SJCRH30 (cell line): ENCODE measurements around the gene COMMD2. TPM values are rescaled to one million over a fixed set of nuclear protein-coding genes. Genes with fewer than 3 reads are reported as not detected.

Experiments used
- DNase-seq, 2 experiments: peaks; one replicate each; pipeline ENCODE4 v3.0.0-alpha.2; 2015 to 2020
- H3K27ac ChIP-seq: fragments of 250-450 bp; sonication (Bioruptor Pico); 2 replicates; pipeline ENCODE4 v1.5.1; 2020; ENCODE audit warnings: mild to moderate bottlenecking, moderate library complexity
- H3K27me3 ChIP-seq: fragments of 250-450 bp; sonication (Bioruptor Pico); 2 replicates; pipeline ENCODE4 v1.5.1; 2020; ENCODE audit warnings: mild to moderate bottlenecking, moderate library complexity
- H3K36me3 ChIP-seq: fragments of 250-450 bp; sonication (Bioruptor Pico); 2 replicates; pipeline ENCODE4 v1.5.1; 2020; ENCODE audit warnings: mild to moderate bottlenecking, moderate library complexity
- H3K4me1 ChIP-seq: fragments of 250-450 bp; sonication (Bioruptor Pico); 2 replicates; pipeline ENCODE4 v1.5.1; 2020; ENCODE audit warnings: mild to moderate bottlenecking, moderate library complexity
- H3K4me3 ChIP-seq: fragments of 250-450 bp; sonication (Bioruptor Pico); 2 replicates; pipeline ENCODE4 v1.5.1; 2020; ENCODE audit warnings: mild to moderate bottlenecking, moderate library complexity
- H3K9me3 ChIP-seq: fragments of 250-450 bp; sonication (Bioruptor Pico); replicated peaks from 2 replicates; pipeline ENCODE4 v1.5.1; 2020; ENCODE audit warnings: mild to moderate bottlenecking, moderate library complexity
- total RNA-seq: library from RNA; depleted of rRNA; stranded (reverse); fragments of >200 nt; shearing (Covaris generic); gene quantifications from 2 replicates; pipeline ENCODE4 v1.2.3, GENCODE V29; 2014; rRNA removed

COMMD2 gene
- total RNA-seq, 1 experiment from 2014 or later: 58.1 TPM

DNA sequence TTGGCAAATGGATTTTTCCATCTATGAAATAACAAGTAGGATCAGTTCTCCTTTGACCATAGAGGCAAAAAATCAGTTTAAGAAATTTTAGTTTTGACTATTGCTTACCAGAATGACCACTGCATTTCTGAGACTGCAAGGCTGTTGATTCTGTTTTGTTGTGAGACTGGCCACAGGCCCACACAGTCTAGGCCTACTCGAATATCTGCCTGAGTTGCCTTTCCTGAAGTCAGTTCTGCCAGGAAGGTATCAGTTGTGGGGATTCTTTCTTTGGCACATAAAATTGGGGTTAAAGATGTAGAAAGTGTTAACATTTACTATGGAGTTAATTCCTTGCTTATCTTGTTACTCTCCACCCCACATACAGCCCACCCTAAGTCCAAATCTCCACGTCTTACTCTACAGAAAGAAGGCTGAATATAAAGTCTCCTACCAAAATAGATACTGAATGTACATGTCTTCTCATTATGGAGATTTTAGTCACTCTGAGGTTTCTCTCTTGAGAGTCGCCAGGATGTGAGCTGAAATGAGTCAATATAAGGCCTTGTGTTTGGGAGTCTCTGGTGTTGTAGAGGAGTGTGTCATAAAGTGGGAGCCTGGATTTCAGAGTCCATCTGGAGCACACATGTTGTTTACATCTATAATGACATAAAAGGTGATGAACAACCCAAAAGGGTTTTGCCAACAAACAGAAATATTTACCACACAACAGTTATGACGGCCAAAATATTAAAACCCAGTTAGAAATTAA lies 49.4 kb downstream of the COMMD2 start:
- Histone ChIP-seq H3K9me3 (peaks cover 4% of the 10 kb centered on the region; the same call in 1 of the 2 replicates), H3K4me3 (no peak overlapping the region), H3K27ac (no peak overlapping the region), H3K4me1 (peaks cover 6% of the 10 kb centered on the region), H3K36me3 (no peaks in the 10 kb centered on the region), H3K27me3 (no peaks in the 10 kb centered on the region)
- DNase-seq: no peak

DNA sequence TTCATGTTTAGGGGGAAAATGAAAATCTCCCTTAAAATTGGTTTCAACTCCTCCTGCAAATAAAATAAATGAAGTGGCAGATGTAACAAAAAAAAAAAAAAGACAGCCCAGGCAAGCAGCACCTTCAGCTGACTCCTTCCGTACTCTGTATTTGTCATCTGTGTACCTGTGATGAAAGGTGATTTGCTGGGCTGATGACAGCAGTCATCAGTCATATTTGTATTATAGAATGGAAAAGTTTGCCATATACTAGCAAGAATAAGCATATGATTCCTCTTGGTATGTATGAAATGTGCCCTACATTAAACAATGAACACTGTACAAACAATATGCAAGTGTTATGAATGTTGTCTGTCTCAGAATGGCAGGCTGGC lies 50.3 kb downstream of the COMMD2 start:
- Histone ChIP-seq H3K36me3 (no peaks in the 10 kb centered on the region), H3K4me3 (no peak overlapping the region), H3K27me3 (no peaks in the 10 kb centered on the region), H3K4me1 (peaks cover 4% of the 10 kb centered on the region), H3K27ac (no peak overlapping the region), H3K9me3 (peaks cover 4% of the 10 kb centered on the region; the same call in 1 of the 2 replicates)
- no peak for DNase-seq

DNA sequence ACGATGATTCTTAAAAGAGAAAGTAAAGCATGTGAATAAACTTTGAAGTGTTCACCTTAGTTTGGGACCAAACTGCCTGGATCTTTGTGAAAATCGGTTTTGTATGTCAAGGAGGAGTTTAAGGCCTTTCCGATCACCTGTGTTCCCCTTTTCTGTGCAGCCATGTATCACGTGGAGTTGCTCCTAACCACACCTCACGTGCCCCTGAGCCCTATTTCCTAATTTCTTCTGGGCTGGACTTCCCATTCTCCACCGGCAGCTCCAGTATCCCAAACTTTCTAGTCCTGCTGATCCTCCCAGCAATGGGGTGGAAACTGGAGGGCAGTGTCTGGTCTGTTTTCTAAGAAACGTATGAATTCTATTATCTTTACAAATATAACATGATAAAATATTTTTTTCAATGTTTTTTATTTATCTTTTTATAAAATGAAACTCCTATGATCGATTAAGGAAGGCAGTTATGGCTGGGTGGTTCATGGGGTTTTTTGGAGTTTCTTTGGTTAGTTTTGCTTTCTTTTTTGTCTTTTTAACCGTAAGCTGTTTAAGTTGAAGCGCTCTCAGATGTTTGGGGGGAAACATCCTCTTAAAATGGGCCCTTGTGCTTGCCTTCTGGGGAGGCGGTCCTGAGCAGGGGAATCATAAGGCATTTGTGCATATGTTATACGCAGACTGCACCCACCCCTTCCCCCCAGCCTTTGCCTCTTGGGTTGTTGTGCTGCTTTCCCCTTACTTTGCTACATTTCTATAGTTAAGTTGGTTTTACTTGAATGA lies 50.9 kb downstream of the COMMD2 start:
- Histone ChIP-seq H3K27me3 (no peaks in the 10 kb centered on the region), H3K9me3 (peaks cover 4% of the 10 kb centered on the region; the same call in 1 of the 2 replicates), H3K4me3 (no peak overlapping the region), H3K27ac (no peak overlapping the region), H3K36me3 (no peaks in the 10 kb centered on the region), H3K4me1 (no peaks in the 10 kb centered on the region; the same call in 1 of the 2 replicates)
- no peak for DNase-seq

Other genes with a start within 250 kb of the COMMD2 start
- gene WWTR1, start 94.5 kb downstream of the COMMD2 start, total RNA-seq: 48.0 and 49.1 TPM in 2 replicates
- gene ANKUB1, start 40.1 kb upstream of the COMMD2 start, total RNA-seq: not detected in 2 replicates
- 22.6 and 24.1 TPM in 2 replicates for gene RNF13, start 60.7 kb upstream of the COMMD2 start, total RNA-seq
- 380 and 402 TPM in 2 replicates for gene PFN2, start 218.4 kb upstream of the COMMD2 start, total RNA-seq